Tibial nerve (tissue), 4 donors: Measurements from ENCODE around the gene DPP10. TPM values are rescaled to one million over a fixed set of nuclear protein-coding genes. Genes with fewer than 3 reads are reported as not detected.

Experiments
- DNase-seq, 2 donors: peaks; one replicate each; pipeline ENCODE4 v3.0.0-alpha.2; 2019; ENCODE audit warnings: low spot score in 2 of 2
- H3K27ac ChIP-seq, 4 donors: fragments of 200-600 bp; sonication (generic) in 3 of 4; one replicate each; pipeline ENCODE4 v1.5.1; 2017 to 2019; ENCODE audit warnings: mild to moderate bottlenecking in 1 of 4
- H3K27me3 ChIP-seq, 2 donors: fragments of 200-600 bp; sonication (generic) in 1 of 2; one replicate each; pipeline versions ENCODE4 v1.5.1 to v1.6.0; 2017 to 2019
- H3K36me3 ChIP-seq, 3 donors: fragments of 200-600 bp; sonication (generic); one replicate each; pipeline ENCODE4 v1.5.1; 2018 to 2019
- H3K4me1 ChIP-seq, 4 donors: fragments of 200-600 bp; sonication (generic) in 3 of 4; one replicate each; pipeline ENCODE4 v1.5.1; 2017 to 2019
- H3K4me3 ChIP-seq, 4 donors: fragments of 200-600 bp; sonication (generic) in 3 of 4; one replicate each; pipeline ENCODE4 v1.5.1; 2017 to 2019; ENCODE audit warnings: mild to moderate bottlenecking in 1 of 4, moderate library complexity in 1 of 4
- H3K9me3 ChIP-seq, 4 donors: fragments of 200-600 bp; sonication (generic) in 3 of 4; one replicate each; pipeline ENCODE4 v1.5.1; 2017 to 2019
- CTCF ChIP-seq, 5 experiments: fragments of 200-600 bp in 3 of 5; fragments of 450-650 bp in 2 of 5; sonication (generic) in 3 of 5; IDR thresholded peaks; one replicate each; pipeline ENCODE4 v1.5.1; 2016 to 2019; ENCODE audit warnings: antibody characterized with exemption in 5 of 5, mild to moderate bottlenecking in 3 of 5, moderate library complexity in 2 of 5
- EP300 ChIP-seq, 2 donors: sonication (generic); formaldehyde crosslinking; IDR thresholded peaks; one replicate each; pipeline ENCODE4 v1.6.1; 2017; ENCODE audit warnings: antibody characterized with exemption in 2 of 2, mild to moderate bottlenecking in 1 of 2
- POLR2A ChIP-seq, 2 donors: fragments of 450-650 bp; IDR thresholded peaks; one replicate each; pipeline ENCODE4 v1.6.1; 2017; ENCODE audit warnings: antibody characterized with exemption in 2 of 2, mild to moderate bottlenecking in 2 of 2, moderate library complexity in 2 of 2
- WGBS, 2 donors: methylation state at CpG; one replicate each; pipeline ENCODE4 v1.1.5; 2018; 5-methylcytosine and 5-hydroxymethylcytosine counted together
- total RNA-seq, 4 donors: library from RNA; depleted of rRNA; stranded (reverse); fragments of >200 nt; gene quantifications; one replicate each; pipeline ENCODE4 v1.1.0, GENCODE V29; 2016

The DPP10 gene
- total RNA-seq, 4 donors from 2014 or later = 0.20 to 2.1 TPM; not detected in 2

- TF ChIP-seq CTCF (IDR thresholded peaks at IDR 0.05) (no peak), POLR2A (IDR thresholded peaks at IDR 0.05) (no peak), EP300 (IDR thresholded peaks at IDR 0.05) (no peak)
- no peaks in the 10 kb centered on the region for H3K4me1 ChIP-seq
- DNase-seq = no peak
- no peak overlapping the region for H3K27ac ChIP-seq
- H3K27me3 ChIP-seq = no peaks in the 10 kb centered on the region
- H3K4me3 ChIP-seq = no peak overlapping the region
- H3K36me3 ChIP-seq = no peaks in the 10 kb centered on the region
- H3K9me3 ChIP-seq = no peaks in the 10 kb centered on the region
- 87 to 90% methylated on average over 1 of the region's 1 CpG for WGBS, 2 donors
Measured at GRCh38 chr2:115290478-115290877, 848.0 kb downstream of the DPP10 start.

DNA sequence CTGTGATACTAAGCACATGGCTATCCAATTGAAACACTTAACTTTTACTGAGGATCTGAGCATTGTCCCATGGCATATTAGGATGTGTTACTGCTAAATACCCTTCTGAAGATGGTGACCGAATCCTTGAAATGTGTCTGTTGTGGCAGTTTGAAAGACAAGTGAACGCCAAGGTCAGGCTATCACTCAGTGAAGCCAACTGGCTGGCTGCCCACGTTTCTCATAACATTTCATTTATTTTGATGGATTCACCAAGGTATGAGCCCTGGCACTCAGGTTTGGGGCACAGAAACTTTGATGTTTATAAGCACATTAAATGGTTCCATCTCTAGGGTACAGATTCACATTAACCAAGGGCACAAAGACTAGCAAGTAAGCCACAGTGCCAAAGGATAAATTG lies 850.3 kb downstream of the DPP10 start:
- Histone ChIP-seq H3K27me3 (no peaks in the 10 kb centered on the region), H3K27ac (no peak overlapping the region), H3K36me3 (no peaks in the 10 kb centered on the region), H3K4me1 (no peaks in the 10 kb centered on the region), H3K4me3 (no peak overlapping the region), H3K9me3 (no peaks in the 10 kb centered on the region)
- TF ChIP-seq POLR2A (IDR thresholded peaks at IDR 0.05) (no peak), CTCF (IDR thresholded peaks at IDR 0.05) (no peak), EP300 (IDR thresholded peaks at IDR 0.05) (no peak)
- DNase-seq = no peak
- 78 to 87% methylated on average over 3 of the region's 3 CpGs for WGBS, 2 donors

DNA sequence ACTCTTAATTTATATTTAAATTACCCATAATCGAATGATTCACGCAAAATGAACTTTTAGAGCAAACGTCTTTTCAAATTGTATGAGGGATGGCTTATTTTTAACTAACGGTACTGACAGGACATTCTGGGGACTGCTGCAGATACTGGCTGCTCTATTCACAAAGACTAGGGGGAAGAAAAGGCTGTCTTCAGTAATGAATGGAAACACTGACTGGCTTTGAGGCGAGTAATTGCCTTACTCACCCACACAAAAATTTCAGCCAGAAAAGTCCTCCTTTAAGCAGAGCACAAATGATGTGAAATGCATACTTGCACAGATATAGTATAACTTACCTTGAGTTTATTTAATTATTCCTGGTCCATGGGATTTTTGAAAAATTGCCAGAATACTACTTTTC lies 852.6 kb downstream of the DPP10 start:
- Histone ChIP-seq H3K4me1 (no peaks in the 10 kb centered on the region), H3K27ac (no peak overlapping the region), H3K9me3 (no peaks in the 10 kb centered on the region), H3K27me3 (no peaks in the 10 kb centered on the region), H3K4me3 (no peak overlapping the region), H3K36me3 (no peaks in the 10 kb centered on the region)
- TF ChIP-seq CTCF (IDR thresholded peaks at IDR 0.05) = no peak
- no peak for TF ChIP-seq EP300 (IDR thresholded peaks at IDR 0.05)
- no peak for TF ChIP-seq POLR2A (IDR thresholded peaks at IDR 0.05)
- no peak for DNase-seq
- WGBS, 2 donors = 18 to 29% methylated on average over 5 of the region's 5 CpGs

DNA sequence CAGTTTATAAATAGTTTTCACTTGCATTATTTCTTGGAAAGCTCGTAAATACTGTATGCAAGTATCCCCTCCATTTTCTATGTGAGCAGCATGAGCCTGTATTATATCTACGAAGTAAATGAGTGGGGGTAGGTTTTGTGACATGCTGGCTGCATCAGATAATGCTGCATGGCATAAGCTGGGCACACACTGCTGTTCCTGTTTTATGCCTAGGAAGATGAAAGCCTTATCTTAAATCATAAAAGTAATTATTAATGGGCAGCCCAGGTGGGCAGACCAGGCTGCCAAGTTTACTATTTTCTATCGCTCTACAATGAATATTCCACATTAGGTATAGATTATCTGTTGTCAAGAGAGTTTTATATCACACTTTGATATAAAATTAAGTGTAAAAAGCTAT lies 854.6 kb downstream of the DPP10 start:
- H3K4me3 ChIP-seq = no peak overlapping the region
- no peak overlapping the region for H3K27ac ChIP-seq
- TF ChIP-seq POLR2A (IDR thresholded peaks at IDR 0.05) = no peak
- no peak for TF ChIP-seq CTCF (IDR thresholded peaks at IDR 0.05)
- TF ChIP-seq EP300 (IDR thresholded peaks at IDR 0.05) = no peak
- no peak for DNase-seq
- WGBS, 2 donors = 78 to 81% methylated on average over 3 of the region's 3 CpGs
- no peaks in the 10 kb centered on the region for H3K36me3 ChIP-seq
- no peaks in the 10 kb centered on the region for H3K27me3 ChIP-seq
- no peaks in the 10 kb centered on the region for H3K9me3 ChIP-seq
- no peaks in the 10 kb centered on the region for H3K4me1 ChIP-seq

DNA sequence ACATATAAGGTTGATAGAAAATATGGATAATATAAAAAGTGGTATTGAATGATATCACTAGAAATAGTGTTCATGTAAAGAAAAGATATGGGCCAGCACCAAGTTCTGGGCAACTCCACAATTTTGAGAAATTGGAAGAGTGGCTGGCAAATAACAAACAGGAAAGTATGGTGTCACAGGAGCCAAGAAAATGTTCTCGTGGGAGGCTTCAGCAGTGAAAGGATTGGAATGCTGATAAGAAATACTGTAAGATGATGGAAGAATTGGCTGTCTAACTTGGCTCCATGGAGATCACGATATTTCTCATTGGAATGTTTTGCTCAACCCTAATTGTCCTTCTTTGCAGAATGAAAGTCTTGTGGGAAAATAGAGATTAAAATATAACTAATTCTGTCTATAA lies 856.8 kb downstream of the DPP10 start:
- no peaks in the 10 kb centered on the region for H3K4me1 ChIP-seq
- H3K27ac ChIP-seq = no peak overlapping the region
- H3K4me3 ChIP-seq = no peak overlapping the region
- no peaks in the 10 kb centered on the region for H3K36me3 ChIP-seq
- no peaks in the 10 kb centered on the region for H3K27me3 ChIP-seq
- 32 to 62% methylated on average over 2 of the region's 2 CpGs for WGBS, 2 donors
- DNase-seq = no peak
- TF ChIP-seq CTCF (IDR thresholded peaks at IDR 0.05) (no peak), EP300 (IDR thresholded peaks at IDR 0.05) (no peak), POLR2A (IDR thresholded peaks at IDR 0.05) (no peak)
- H3K9me3 ChIP-seq = no peaks in the 10 kb centered on the region
